Activated T-helper 17 cell treated with anti-CD3 and anti-CD28 coated beads, Interleukin-2, amount 50 U/mL, for 72 hours (primary cell): ENCODE data around the gene CYS1. TPM values are rescaled to one million over a fixed set of nuclear protein-coding genes. Genes with fewer than 3 reads are reported as not detected.

Source experiments
- ATAC-seq: fragments of 150-1000 bp; cut with Tn5 transposase; replicated peaks from 2 replicates; pipeline ENCODE4 v1.10.0; 2021; ENCODE audit warnings: mild to moderate bottlenecking, moderate library complexity
- H3K27ac Mint-ChIP-seq: one replicate; pipeline ENCODE4 v1.8.0; 2022; ENCODE audit warnings: mixed read lengths
- H3K27me3 Mint-ChIP-seq: one replicate; pipeline ENCODE4 v1.8.0; 2022; ENCODE audit warnings: mixed read lengths
- H3K36me3 Mint-ChIP-seq: one replicate; pipeline ENCODE4 v1.8.0; 2022; ENCODE audit warnings: low read depth, mild to moderate bottlenecking, mixed read lengths
- H3K4me1 Mint-ChIP-seq: one replicate; pipeline ENCODE4 v1.8.0; 2022; ENCODE audit warnings: mixed read lengths
- H3K4me3 Mint-ChIP-seq: one replicate; pipeline ENCODE4 v1.8.0; 2022; ENCODE audit warnings: mild to moderate bottlenecking, mixed read lengths
- H3K9me3 Mint-ChIP-seq: one replicate; pipeline ENCODE4 v1.8.0; 2022; ENCODE audit warnings: mixed read lengths
- total RNA-seq, 2 donors: library from RNA; stranded (reverse); gene quantifications; one replicate each; pipeline ENCODE4 v1.2.3, GENCODE V29; 2022

The CYS1 gene
- total RNA-seq, 2 donors from 2014 or later = 0.09 TPM; not detected in 1

DNA sequence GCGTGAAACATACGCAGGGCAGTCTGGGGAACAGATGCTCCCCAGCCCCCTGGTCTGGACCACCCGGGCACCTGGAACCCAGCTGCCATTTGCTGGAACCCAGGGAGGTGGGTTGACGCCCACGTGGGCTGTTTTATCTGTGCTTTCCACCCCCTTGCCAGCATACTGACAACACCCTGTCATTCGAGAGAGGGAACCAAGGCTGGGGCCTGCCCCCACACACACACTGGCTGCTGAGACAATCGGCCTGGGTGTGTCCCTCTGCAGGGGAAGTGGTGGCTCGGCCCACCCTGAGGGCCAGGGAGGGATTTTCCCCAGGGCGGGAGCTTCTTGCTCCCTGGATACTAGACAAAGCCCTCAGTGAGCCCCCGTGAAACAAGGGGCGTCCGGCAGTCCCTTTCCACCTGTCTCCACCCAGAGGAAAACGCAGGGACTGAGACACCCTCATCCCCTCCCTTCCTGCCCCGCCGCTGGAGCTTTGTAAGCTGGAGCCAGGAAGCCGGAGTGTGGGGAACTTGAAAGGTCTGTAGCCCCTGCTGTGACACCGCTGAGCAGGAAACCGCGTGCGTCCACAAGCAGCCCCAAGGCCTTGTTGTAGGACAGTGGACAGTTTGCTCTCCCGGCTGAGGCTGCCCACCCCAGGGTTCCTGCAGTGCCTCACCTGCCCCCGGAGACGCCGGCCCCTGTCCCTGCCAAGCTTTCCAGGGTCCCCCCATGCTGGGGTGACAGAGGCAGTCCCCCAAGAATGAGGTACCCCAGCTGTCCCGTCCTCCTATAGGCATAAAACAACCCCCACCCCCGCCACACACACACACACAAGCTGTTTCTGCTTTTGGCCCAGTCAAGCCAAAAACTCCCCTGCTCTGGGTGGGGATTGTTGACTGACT lies 51.0 kb downstream of the CYS1 start:
- Mint-ChIP-seq H3K4me1 (peaks cover 10% of the 10 kb centered on the region), H3K9me3 (no peaks in the 10 kb centered on the region), H3K4me3 (peak overlapping the region; percentile 49), H3K36me3 (no peaks in the 10 kb centered on the region), H3K27me3 (no peaks in the 10 kb centered on the region), H3K27ac (peak overlapping the region; percentile 50)
- peak; percentile 90 for ATAC-seq

DNA sequence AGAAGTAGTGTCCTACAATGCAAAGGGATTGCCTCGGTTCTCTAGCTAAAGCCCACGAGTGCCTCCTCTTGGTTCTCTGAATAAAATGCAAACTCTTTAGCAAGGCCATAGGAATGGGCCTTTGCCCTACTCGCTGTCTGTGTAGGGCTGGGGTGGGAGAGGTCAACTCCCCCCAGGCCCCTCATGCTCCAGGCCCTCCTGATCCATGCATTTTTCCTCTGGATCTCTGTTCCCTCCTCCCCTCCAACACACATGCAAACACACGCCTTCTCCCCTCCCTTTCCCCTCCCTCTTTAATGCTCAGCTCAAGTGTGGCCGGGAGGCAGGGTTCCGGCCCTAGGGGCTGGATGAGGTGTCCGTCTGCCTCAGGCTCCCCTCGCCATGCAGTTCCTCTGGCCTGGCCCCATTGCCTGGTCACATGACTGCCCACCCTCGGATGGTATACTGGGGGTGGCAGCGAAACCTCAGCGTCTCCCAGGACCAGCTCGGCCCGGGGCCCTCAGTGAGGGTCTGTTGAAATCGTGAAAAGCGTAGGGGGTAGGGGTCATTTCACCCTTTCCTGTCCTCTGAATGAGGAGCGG lies 51.7 kb downstream of the CYS1 start:
- Mint-ChIP-seq H3K36me3 (no peaks in the 10 kb centered on the region), H3K9me3 (no peaks in the 10 kb centered on the region), H3K4me1 (peaks cover 10% of the 10 kb centered on the region), H3K4me3 (peak overlapping the region; percentile 49), H3K27me3 (no peaks in the 10 kb centered on the region), H3K27ac (no peak overlapping the region)
- no peak for ATAC-seq

DNA sequence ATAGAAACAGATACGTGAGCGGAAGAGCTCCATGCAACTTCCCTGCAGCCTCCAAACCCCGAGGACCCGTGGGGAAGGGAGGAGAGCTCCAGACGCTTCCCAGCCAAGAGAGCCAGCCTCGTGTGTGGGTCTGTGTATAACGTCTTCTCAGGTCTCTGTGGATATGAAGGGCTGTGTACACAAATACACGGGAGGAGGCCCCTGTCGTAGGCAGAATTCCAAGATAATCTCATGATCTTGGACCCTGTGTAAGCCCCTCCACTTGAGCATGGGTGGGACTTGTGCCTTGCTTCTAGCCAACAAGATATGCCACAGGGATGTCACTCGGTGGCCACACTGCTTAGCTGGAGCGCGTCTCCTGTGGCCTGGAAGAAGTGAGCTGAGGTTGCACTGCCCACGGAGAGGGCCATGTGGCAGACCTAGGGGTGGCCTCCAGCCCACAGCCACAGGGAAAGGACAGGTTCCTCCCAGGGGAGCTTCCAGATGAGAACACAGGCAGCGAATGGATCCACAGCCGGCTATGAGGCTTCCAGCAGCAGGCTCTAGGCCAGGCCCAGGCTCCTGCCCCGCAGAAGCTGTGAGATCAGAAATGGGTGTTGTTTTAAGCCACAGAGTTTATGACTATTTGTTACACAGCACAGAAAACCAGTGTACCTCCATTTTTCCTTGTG lies 52.4 kb downstream of the CYS1 start:
- ATAC-seq = no peak

DNA sequence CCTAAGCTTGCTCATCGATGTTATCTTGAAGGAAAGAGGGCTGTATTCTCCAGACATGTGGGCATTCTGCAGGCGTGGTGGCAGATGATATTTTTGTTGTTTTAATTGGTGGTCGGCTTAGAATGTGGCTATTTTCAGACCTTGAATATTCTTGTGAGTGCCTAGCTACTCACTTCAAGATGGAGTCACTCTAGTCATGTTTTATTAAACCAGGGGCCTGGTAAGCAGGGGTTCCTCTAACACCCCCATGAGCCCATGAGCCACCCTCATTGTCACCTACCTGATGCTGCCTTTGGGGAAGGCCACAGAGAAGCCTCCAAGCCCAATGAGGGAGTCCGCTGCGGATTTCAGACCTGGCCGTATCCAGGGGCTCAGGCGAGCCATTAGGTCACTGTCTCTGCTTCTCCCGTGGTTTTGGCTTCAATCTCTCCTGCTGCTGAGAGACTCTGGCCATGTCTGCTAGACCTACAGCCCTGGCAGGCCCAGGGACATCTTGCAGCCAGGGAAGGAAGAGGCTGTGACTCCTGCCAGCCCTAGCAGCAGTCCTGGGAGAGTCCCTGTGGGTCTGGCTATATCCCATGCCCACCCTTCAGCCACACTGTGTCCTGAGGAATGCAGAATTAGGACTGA lies 53.2 kb downstream of the CYS1 start:
- Mint-ChIP-seq H3K4me1 (peaks cover 10% of the 10 kb centered on the region), H3K36me3 (no peaks in the 10 kb centered on the region), H3K27ac (no peak overlapping the region), H3K27me3 (no peaks in the 10 kb centered on the region), H3K9me3 (no peaks in the 10 kb centered on the region), H3K4me3 (no peak overlapping the region)
- ATAC-seq = no peak

More for the DNA sequence above, 52.4 kb downstream of the CYS1 start:
- H3K9me3 Mint-ChIP-seq = no peaks in the 10 kb centered on the region
- no peaks in the 10 kb centered on the region for H3K27me3 Mint-ChIP-seq
- no peak overlapping the region for H3K4me3 Mint-ChIP-seq
- H3K4me1 Mint-ChIP-seq = peaks cover 10% of the 10 kb centered on the region
- H3K27ac Mint-ChIP-seq = no peak overlapping the region
- H3K36me3 Mint-ChIP-seq = no peaks in the 10 kb centered on the region

- Mint-ChIP-seq H3K36me3 (no peaks in the 10 kb centered on the region), H3K4me3 (no peak overlapping the region), H3K4me1 (no peaks in the 10 kb centered on the region), H3K27me3 (no peaks in the 10 kb centered on the region), H3K9me3 (no peaks in the 10 kb centered on the region), H3K27ac (no peak overlapping the region)
- no peak for ATAC-seq
Observed at GRCh38 chr2:10022966-10023662, 57.1 kb downstream of the CYS1 start.

DNA sequence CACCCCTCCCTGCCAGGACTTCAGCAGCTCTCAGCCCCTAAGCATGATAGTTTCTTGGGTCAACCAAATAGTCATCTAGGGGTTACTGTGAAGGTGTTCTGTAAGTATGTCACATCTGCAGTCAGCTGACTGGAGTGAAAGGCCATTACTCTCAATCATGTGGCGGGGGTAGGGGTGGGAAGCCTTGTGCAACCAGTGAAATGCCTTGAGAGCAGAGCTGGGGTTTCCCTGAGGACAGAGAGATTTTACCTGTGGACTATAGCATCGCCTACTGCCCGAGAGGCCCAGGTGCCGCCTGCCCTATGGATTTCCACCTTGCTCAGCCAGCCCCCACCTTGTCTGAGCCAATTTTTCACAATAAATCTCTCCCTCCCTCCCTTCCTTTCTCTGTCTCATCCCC lies 57.8 kb downstream of the CYS1 start:
- H3K4me1 Mint-ChIP-seq = no peaks in the 10 kb centered on the region
- no peak overlapping the region for H3K4me3 Mint-ChIP-seq
- no peaks in the 10 kb centered on the region for H3K9me3 Mint-ChIP-seq
- no peak for ATAC-seq
- H3K27ac Mint-ChIP-seq = no peak overlapping the region
- no peaks in the 10 kb centered on the region for H3K36me3 Mint-ChIP-seq
- H3K27me3 Mint-ChIP-seq = no peaks in the 10 kb centered on the region

DNA sequence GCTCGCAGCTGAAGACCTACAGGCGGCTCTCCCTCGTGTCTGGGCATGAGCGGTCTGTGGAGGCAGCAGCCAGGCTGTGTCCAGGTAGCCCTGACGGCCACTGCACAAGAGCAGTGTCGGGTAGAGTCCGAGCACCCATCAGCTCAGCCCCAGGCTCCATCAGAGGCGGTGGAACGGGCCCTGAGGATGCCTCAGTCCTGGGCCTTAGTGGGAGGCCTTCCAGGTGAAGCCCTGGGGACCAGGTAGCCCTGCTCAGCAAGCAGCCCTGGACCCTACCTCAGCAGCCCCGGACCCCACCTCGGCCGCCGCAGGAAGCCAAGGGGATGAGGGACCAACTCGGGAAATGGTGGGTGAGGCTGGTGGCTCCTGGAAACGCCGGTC lies 58.2 kb downstream of the CYS1 start:
- H3K4me3 Mint-ChIP-seq = no peak overlapping the region
- no peak for ATAC-seq

GRCh38 chr2:10019602-10020400 lies 60.4 kb downstream of the CYS1 start:
- no peak overlapping the region for H3K27ac Mint-ChIP-seq
- no peaks in the 10 kb centered on the region for H3K36me3 Mint-ChIP-seq
- no peaks in the 10 kb centered on the region for H3K4me1 Mint-ChIP-seq
- no peak overlapping the region for H3K4me3 Mint-ChIP-seq
- H3K27me3 Mint-ChIP-seq = no peaks in the 10 kb centered on the region
- no peak for ATAC-seq
- H3K9me3 Mint-ChIP-seq = no peaks in the 10 kb centered on the region

More for the DNA sequence above, 58.2 kb downstream of the CYS1 start:
- H3K9me3 Mint-ChIP-seq = no peaks in the 10 kb centered on the region
- H3K27me3 Mint-ChIP-seq = no peaks in the 10 kb centered on the region
- no peaks in the 10 kb centered on the region for H3K4me1 Mint-ChIP-seq
- no peaks in the 10 kb centered on the region for H3K36me3 Mint-ChIP-seq
- H3K27ac Mint-ChIP-seq = no peak overlapping the region

DNA sequence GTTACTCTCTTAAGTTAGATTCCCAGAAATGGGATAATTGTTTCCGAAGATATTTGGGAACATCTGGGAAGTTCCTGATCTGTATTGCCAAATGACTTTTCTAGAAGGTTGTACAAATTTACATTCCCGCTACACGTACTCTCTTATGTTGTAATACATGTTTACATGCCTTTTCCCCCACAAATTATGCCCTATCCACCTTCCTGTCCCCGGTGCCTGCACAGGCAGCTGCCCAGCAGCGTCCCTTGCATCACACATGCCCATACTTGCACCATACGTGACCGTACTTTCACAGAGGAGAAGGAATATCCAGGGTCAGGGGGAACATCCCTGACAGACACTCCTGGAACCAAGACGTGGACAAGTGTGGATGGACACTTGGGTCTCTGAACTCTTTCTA lies 61.0 kb downstream of the CYS1 start:
- Mint-ChIP-seq H3K9me3 (no peaks in the 10 kb centered on the region), H3K4me3 (no peak overlapping the region), H3K27me3 (no peaks in the 10 kb centered on the region), H3K27ac (no peak overlapping the region), H3K4me1 (no peaks in the 10 kb centered on the region), H3K36me3 (no peaks in the 10 kb centered on the region)
- no peak for ATAC-seq

- H3K27me3 Mint-ChIP-seq = no peaks in the 10 kb centered on the region
- no peak for ATAC-seq
- H3K36me3 Mint-ChIP-seq = no peaks in the 10 kb centered on the region
- H3K4me1 Mint-ChIP-seq = no peaks in the 10 kb centered on the region
- no peak overlapping the region for H3K4me3 Mint-ChIP-seq
- no peaks in the 10 kb centered on the region for H3K9me3 Mint-ChIP-seq
- H3K27ac Mint-ChIP-seq = no peak overlapping the region
Observed at GRCh38 chr2:10017313-10017941, 62.8 kb downstream of the CYS1 start.

GRCh38 chr2:10016802-10017258 lies 63.4 kb downstream of the CYS1 start:
- no peaks in the 10 kb centered on the region for H3K27me3 Mint-ChIP-seq
- no peak overlapping the region for H3K27ac Mint-ChIP-seq
- no peak for ATAC-seq
- H3K9me3 Mint-ChIP-seq = no peaks in the 10 kb centered on the region
- no peak overlapping the region for H3K4me3 Mint-ChIP-seq
- no peaks in the 10 kb centered on the region for H3K36me3 Mint-ChIP-seq
- no peaks in the 10 kb centered on the region for H3K4me1 Mint-ChIP-seq

DNA sequence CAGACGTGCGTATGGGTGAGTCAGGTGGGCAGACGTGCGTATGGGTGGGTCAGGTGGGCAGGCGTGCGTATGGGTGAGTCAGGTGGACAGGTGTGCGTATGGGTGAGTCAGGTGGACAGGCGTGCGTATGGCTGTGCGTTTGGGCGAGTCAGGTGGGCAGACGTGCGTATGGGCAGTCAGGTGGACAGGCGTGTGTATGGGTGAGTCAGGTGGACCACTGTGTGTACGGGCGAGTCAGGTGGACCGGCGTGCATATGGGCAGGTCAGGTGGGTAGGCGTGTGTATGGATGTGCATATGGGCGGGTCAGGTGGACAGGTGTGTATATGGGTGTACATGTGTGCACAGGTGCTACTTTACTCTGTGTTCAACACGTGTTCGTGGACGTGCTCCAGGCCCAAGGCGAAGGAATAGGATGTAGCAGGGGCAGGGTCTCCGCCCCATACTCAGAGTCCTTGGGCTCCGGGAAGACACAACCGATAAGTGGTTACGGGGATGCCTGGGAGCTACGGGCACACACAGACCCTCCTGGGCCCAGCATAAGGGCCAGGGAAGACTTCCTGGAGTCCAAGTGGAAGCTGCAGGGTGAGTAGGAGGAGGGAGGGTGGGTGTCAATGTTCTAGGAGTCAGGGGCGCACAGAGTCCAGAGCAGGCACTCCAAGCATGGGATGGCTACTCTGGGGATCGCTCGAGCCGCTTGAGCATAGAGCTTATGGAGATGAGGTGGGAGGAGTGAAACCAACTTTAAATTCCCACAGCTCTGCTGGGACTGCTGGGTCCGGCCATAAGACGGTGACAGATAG lies 64.0 kb downstream of the CYS1 start:
- no peak for ATAC-seq
- H3K27ac Mint-ChIP-seq = no peak overlapping the region
- no peaks in the 10 kb centered on the region for H3K4me1 Mint-ChIP-seq
- H3K9me3 Mint-ChIP-seq = no peaks in the 10 kb centered on the region
- no peak overlapping the region for H3K4me3 Mint-ChIP-seq
- no peaks in the 10 kb centered on the region for H3K36me3 Mint-ChIP-seq
- no peaks in the 10 kb centered on the region for H3K27me3 Mint-ChIP-seq
